Esophagus muscularis mucosa (tissue), 4 donors: ENCODE results near the gene INKA1. TPM values are rescaled to one million over a fixed set of nuclear protein-coding genes. Genes with fewer than 3 reads are reported as not detected.

Source experiments
- DNase-seq: peaks from one replicate; pipeline ENCODE4 v3.0.0-alpha.2; 2017; ENCODE audit errors: extremely low spot score
- H3K27ac ChIP-seq, 4 donors: fragments of 200-600 bp; sonication (generic); replicated peaks in 1 of 4; 1 replicate in 3 of 4; 2 replicates in 1 of 4; pipeline ENCODE4 v1.5.1; 2016 to 2019; ENCODE audit warnings: mild to moderate bottlenecking in 1 of 4
- H3K27me3 ChIP-seq, 4 donors: fragments of 200-600 bp; sonication (generic); one replicate each; pipeline versions ENCODE4 v1.5.1 to v1.6.0; 2016 to 2019
- H3K36me3 ChIP-seq, 4 donors: fragments of 200-600 bp; sonication (generic); one replicate each; pipeline ENCODE4 v1.5.1; 2016 to 2019
- H3K4me1 ChIP-seq, 4 donors: fragments of 200-600 bp; sonication (generic); one replicate each; pipeline ENCODE4 v1.5.1; 2016 to 2019
- H3K4me3 ChIP-seq, 4 donors: fragments of 200-600 bp; sonication (generic); 1 replicate in 2 of 4; 2 replicates in 2 of 4; pipeline ENCODE4 v1.5.1; 2016 to 2019; ENCODE audit warnings: mild to moderate bottlenecking in 4 of 4, moderate library complexity in 1 of 4
- H3K9me3 ChIP-seq, 4 donors: fragments of 200-600 bp; sonication (generic); 1 replicate in 3 of 4; 2 replicates in 1 of 4; pipeline ENCODE4 v1.5.1; 2016 to 2019
- CTCF ChIP-seq, 3 experiments: fragments of 200-600 bp in 2 of 3; fragments of 450-650 bp in 1 of 3; sonication (generic) in 2 of 3; IDR thresholded peaks; one replicate each; pipeline ENCODE4 v1.5.1; 2017 to 2019; ENCODE audit warnings: antibody characterized with exemption in 3 of 3, mild to moderate bottlenecking in 2 of 3, moderate library complexity in 1 of 3
- EP300 ChIP-seq: sonication (generic); formaldehyde crosslinking; IDR thresholded peaks from one replicate; pipeline ENCODE4 v1.6.1; 2017; ENCODE audit warnings: antibody characterized with exemption
- POLR2A ChIP-seq: fragments of 450-650 bp; IDR thresholded peaks from one replicate; pipeline ENCODE4 v1.6.1; 2017; ENCODE audit warnings: antibody characterized with exemption, moderate library complexity, mild to moderate bottlenecking, low read depth
- POLR2AphosphoS5 ChIP-seq, 2 donors: sonication (generic); formaldehyde crosslinking; IDR thresholded peaks; one replicate each; pipeline ENCODE4 v1.6.1; 2017; ENCODE audit warnings: antibody characterized with exemption in 2 of 2
- WGBS: methylation state at CpG from one replicate; pipeline ENCODE4 v1.1.5; 2018; 5-methylcytosine and 5-hydroxymethylcytosine counted together
- intact Hi-C: fragments of 100-400 bp; cut with DNase I; formaldehyde crosslinking; loops from one replicate; pipeline ENCODE4 v1.15.1; 2023
- total RNA-seq, 4 donors: library from RNA; depleted of rRNA; stranded (reverse); fragments of >200 nt; gene quantifications; one replicate each; pipeline versions ENCODE4 v1.1.0 to v1.2.1, GENCODE V29; 2016

Gene INKA1
- total RNA-seq, 4 donors from 2014 or later, result 3.3 to 5.8 (median 4.0) TPM

- TF ChIP-seq POLR2A (no peak), EP300 (no peak), POLR2AphosphoS5 (IDR thresholded peaks at IDR 0.05) (no peak), CTCF (IDR thresholded peaks at IDR 0.05) (no peak)
- no peak for DNase-seq
- Histone ChIP-seq H3K4me1 (no peaks in the 10 kb centered on the region), H3K4me3 (no peak overlapping the region), H3K27ac (no peak overlapping the region), H3K27me3 (no peaks in the 10 kb centered on the region), H3K9me3 (no peaks in the 10 kb centered on the region), H3K36me3 (peaks cover 0 to 24% (median 7%) of the 10 kb centered on the region in 4 donors)
- 89% methylated on average over 6 of the region's 6 CpGs for WGBS
- intact Hi-C loops, result no loop called here
Observed at GRCh38 chr3:49826016-49826415, 23.0 kb downstream of the INKA1 start.

GRCh38 chr3:49831341-49831740 is 28.3 kb downstream of the INKA1 start:
- H3K4me3 ChIP-seq, result no peak overlapping the region

GRCh38 chr3:49839193-49839809 is 36.2 kb downstream of the INKA1 start:
- Histone ChIP-seq H3K36me3 (peaks cover 0 to 6% (median 0%) of the 10 kb centered on the region in 4 donors), H3K27me3 (no peaks in the 10 kb centered on the region), H3K9me3 (no peaks in the 10 kb centered on the region), H3K4me3 (no peak overlapping the region), H3K4me1 (peaks cover 14 to 26% (median 20%) of the 10 kb centered on the region in 4 donors), H3K27ac (peak overlapping the region in 2 of 4 donors; percentile 26 to 41)
- intact Hi-C loops, result loop anchor here (1.0 to 5.0 kb wide), 3 partner anchors 37 to 137 kb away; partner anchors contain the start of gene GMPPB
- DNase-seq, result no peak
- 29% methylated on average over 6 of the region's 6 CpGs for WGBS
- TF ChIP-seq CTCF (IDR thresholded peaks at IDR 0.05) (peak; percentile 92 to 94 (median 94)), EP300 (no peak), POLR2AphosphoS5 (IDR thresholded peaks at IDR 0.05) (peak; percentile 46 to 65)

More at GRCh38 chr3:49831341-49831740, 28.3 kb downstream of the INKA1 start:
- WGBS, result 76% methylated on average over 3 of the region's 3 CpGs
- Histone ChIP-seq H3K27me3 (no peaks in the 10 kb centered on the region), H3K9me3 (no peaks in the 10 kb centered on the region), H3K27ac (no peak overlapping the region), H3K4me1 (no peaks in the 10 kb centered on the region), H3K36me3 (peaks cover 0 to 24% (median 10%) of the 10 kb centered on the region in 4 donors)
- TF ChIP-seq CTCF (IDR thresholded peaks at IDR 0.05) (no peak), EP300 (no peak), POLR2A (no peak), POLR2AphosphoS5 (IDR thresholded peaks at IDR 0.05) (no peak)
- DNase-seq, result no peak
- intact Hi-C loops, result no loop called here

GRCh38 chr3:49840388-49840787 is 37.3 kb downstream of the INKA1 start:
- WGBS, result 25% methylated on average over 1 of the region's 2 CpGs
- DNase-seq, result no peak
- H3K27ac ChIP-seq, result no peak overlapping the region
- no peaks in the 10 kb centered on the region for H3K9me3 ChIP-seq
- intact Hi-C loops, result loop anchor here (5.0 kb wide), 1 partner anchor 62 kb away; the partner anchor contains the start of gene MST1R
- peaks cover 14 to 26% (median 20%) of the 10 kb centered on the region in 4 donors for H3K4me1 ChIP-seq
- no peak for TF ChIP-seq CTCF (IDR thresholded peaks at IDR 0.05)
- H3K27me3 ChIP-seq, result no peaks in the 10 kb centered on the region
- H3K36me3 ChIP-seq, result peaks cover 0 to 9% (median 0%) of the 10 kb centered on the region in 4 donors
- no peak overlapping the region for H3K4me3 ChIP-seq
